IMR-90 (cell line): ENCODE measurements around the gene RLN3. TPM values are rescaled to one million over a fixed set of nuclear protein-coding genes. Genes with fewer than 3 reads are reported as not detected.

Experiments used
- ATAC-seq: fragments of 200-7000 bp; cut with Tn5 transposase; 2 replicates; pipeline ENCODE4 v1.9.1; 2020; ENCODE audit warnings: low read depth, mild to moderate bottlenecking, moderate library complexity
- BruUV-seq: library from RNA; stranded (reverse); fragments of 400-500 nt; replicated peaks from 2 replicates; lab custom pipeline; 2021; lab: Mats Ljungman, UMichigan
- CTCF ChIA-PET: fragments of 300-600 bp; formaldehyde crosslinking; extraction: SDS; loops from one replicate; lab custom pipeline; 2021; ENCODE audit warnings: antibody characterized with exemption; lab: Yijun Ruan, JAX
- POLR2A ChIA-PET: fragments of 300-600 bp; sonication (Branson Sonifier 250); formaldehyde crosslinking; loops from one replicate; lab custom pipeline; 2022; ENCODE audit warnings: antibody characterized with exemption; ENCODE audit not compliant: unreplicated experiment; lab: Charles Lee
- DNase-seq: peaks from one replicate; pipeline ENCODE4 v3.0.0; 2013
- H2AFZ ChIP-seq: replicated peaks from 2 replicates; pipeline ENCODE3; 2013; ENCODE audit warnings: low read length, mild to moderate bottlenecking; ENCODE audit not compliant: poor library complexity
- H2AK5ac ChIP-seq: 2 replicates; pipeline ENCODE4 v1.6.1; 2013; ENCODE audit warnings: low read depth, low read length, inconsistent platforms
- H2AK9ac ChIP-seq: replicated peaks from 2 replicates; pipeline ENCODE3; 2013; ENCODE audit warnings: mild to moderate bottlenecking, low read depth, low read length, moderate library complexity; ENCODE audit not compliant: poor library complexity
- H2BK120ac ChIP-seq: 2 replicates; pipeline ENCODE4 v1.6.1; 2013; ENCODE audit warnings: low read depth, low read length, inconsistent platforms
- H2BK15ac ChIP-seq: 3 replicates; pipeline ENCODE4 v1.6.1; 2013; ENCODE audit warnings: low read depth, low read length, inconsistent platforms
- H2BK20ac ChIP-seq: 2 replicates; pipeline ENCODE4 v1.6.1; 2013; ENCODE audit warnings: low read depth, mild to moderate bottlenecking, inconsistent platforms, low read length, moderate library complexity
- H2BK5ac ChIP-seq: 2 replicates; pipeline ENCODE4 v1.6.1; 2013; ENCODE audit warnings: mild to moderate bottlenecking, low read depth, low read length, inconsistent platforms; ENCODE audit not compliant: poor library complexity, severe bottlenecking
- H3K14ac ChIP-seq: replicated peaks from 2 replicates; pipeline ENCODE4 v1.6.1; 2013; ENCODE audit warnings: low read depth, low read length, inconsistent platforms
- H3K18ac ChIP-seq: 2 replicates; pipeline ENCODE4 v1.6.1; 2013; ENCODE audit warnings: low read depth, low read length, control low read depth
- H3K23ac ChIP-seq: 2 replicates; pipeline ENCODE4 v1.6.1; 2013; ENCODE audit warnings: low read depth, low read length, inconsistent platforms
- H3K27ac ChIP-seq: 2 replicates; pipeline ENCODE4 v1.5.1; 2013; ENCODE audit warnings: mild to moderate bottlenecking, control low read depth, low read length; ENCODE audit not compliant: insufficient read depth
- H3K27me3 ChIP-seq: 2 replicates; pipeline ENCODE4 v1.6.1; 2013; ENCODE audit warnings: low read length; ENCODE audit not compliant: control insufficient read depth, insufficient read depth
- H3K36me3 ChIP-seq: 2 replicates; pipeline ENCODE4 v1.6.1; 2013; ENCODE audit warnings: low read length, mixed read lengths; ENCODE audit not compliant: control insufficient read depth, insufficient read depth
- H3K4ac ChIP-seq: 2 replicates; pipeline ENCODE4 v1.6.1; 2013; ENCODE audit warnings: low read depth, low read length, inconsistent platforms
- H3K4me1 ChIP-seq: 2 replicates; pipeline ENCODE4 v1.6.1; 2013; ENCODE audit warnings: low read length, mixed read lengths; ENCODE audit not compliant: control insufficient read depth, insufficient read depth
- H3K4me2 ChIP-seq: 2 replicates; pipeline ENCODE4 v1.6.1; 2013; ENCODE audit warnings: low read depth, mild to moderate bottlenecking, control low read depth, low read length, moderate library complexity
- H3K4me3 ChIP-seq: 2 replicates; pipeline ENCODE4 v1.5.1; 2013; ENCODE audit warnings: low read depth, mild to moderate bottlenecking, control low read depth, low read length, moderate library complexity; ENCODE audit not compliant: insufficient read depth
- H3K56ac ChIP-seq: 2 replicates; pipeline ENCODE4 v1.6.1; 2013; ENCODE audit warnings: low read length, inconsistent platforms; ENCODE audit not compliant: insufficient read depth; ENCODE audit errors: extremely low read depth
- H3K79me1 ChIP-seq, 2 experiments: 2 replicates each; pipeline ENCODE4 v1.6.1; 2013; ENCODE audit warnings: low read length in 2 of 2, inconsistent platforms in 1 of 2, low read depth in 1 of 2
- H3K9ac ChIP-seq: 2 replicates; pipeline ENCODE4 v1.6.1; 2013; ENCODE audit warnings: low read depth, low read length, control low read depth
- H3K9me1 ChIP-seq: 2 replicates; pipeline ENCODE4 v1.6.1; 2013; ENCODE audit warnings: low read length, inconsistent platforms; ENCODE audit not compliant: insufficient read depth
- H3K9me3 ChIP-seq: 2 replicates; pipeline ENCODE4 v1.6.1; 2013; ENCODE audit warnings: low read length; ENCODE audit not compliant: control insufficient read depth, insufficient read depth
- H4K20me1 ChIP-seq: 2 replicates; pipeline ENCODE4 v1.6.1; 2013; ENCODE audit warnings: low read length, inconsistent platforms; ENCODE audit not compliant: insufficient read depth
- H4K5ac ChIP-seq: 2 replicates; pipeline ENCODE4 v1.6.1; 2013; ENCODE audit warnings: mild to moderate bottlenecking, low read depth, low read length, control low read depth
- H4K8ac ChIP-seq, 2 experiments: 2 replicates each; pipeline ENCODE4 v1.6.1; 2013; ENCODE audit warnings: low read depth in 2 of 2, low read length in 2 of 2, control low read depth in 1 of 2, inconsistent platforms in 1 of 2
- H4K91ac ChIP-seq: 2 replicates; pipeline ENCODE4 v1.6.1; 2013; ENCODE audit warnings: low read depth, low read length, inconsistent platforms; ENCODE audit not compliant: insufficient read depth
- BHLHE40 ChIP-seq: fragments of 150-350 bp; IDR thresholded peaks from 2 replicates; pipeline ENCODE4 v1.6.1; 2016; ENCODE audit warnings: mild to moderate bottlenecking, low read depth, low read length
- CEBPB ChIP-seq: IDR thresholded peaks from 2 replicates; pipeline ENCODE4 v1.6.1; 2012; ENCODE audit warnings: low read depth, low read length, improper control_type of control experiment
- MAFK ChIP-seq: IDR thresholded peaks from 2 replicates; pipeline ENCODE4 v1.6.1; 2012; ENCODE audit warnings: low read depth, low read length, improper control_type of control experiment
- MXI1 ChIP-seq: IDR thresholded peaks from 2 replicates; pipeline ENCODE4 v1.6.1; 2012; ENCODE audit warnings: low read depth, mild to moderate bottlenecking, low read length, moderate library complexity, borderline replicate concordance
- WGBS, 2 experiments: methylation state at CpG; one replicate each; pipeline versions ENCODE4 v1.1.5 to v1.1.7; 2013; ENCODE audit warnings: missing lambda C conversion rate in 2 of 2; ENCODE audit not compliant: insufficient read length in 1 of 2; ENCODE audit errors: extremely low coverage in 2 of 2; 5-methylcytosine and 5-hydroxymethylcytosine counted together
- dilution Hi-C: fragments of 300-500 bp; cut with HindIII; formaldehyde crosslinking; loops from one replicate; pipeline ENCODE4 v1.14.3; 2018; ENCODE audit warnings: low sequenced_read_pairs; ENCODE audit not compliant: unreplicated experiment
- in situ Hi-C: fragments of 300-500 bp; cut with MboI; formaldehyde crosslinking; loops from 3 replicates; pipeline ENCODE4 v1.14.3; 2019; ENCODE audit warnings: low sequenced_read_pairs, inconsistent platforms, mixed read lengths
- intact Hi-C: fragments of 100-400 bp; cut with micrococcal nuclease; formaldehyde crosslinking; loops from 2 replicates; pipeline ENCODE4 v1.10.0; 2022
- polyA plus RNA-seq, 3 experiments: library from polyadenylated mRNA; depleted of rRNA; stranded (reverse); fragments of >200 nt; gene quantifications; 2 replicates each; pipeline ENCODE4 v1.2.3, GENCODE V29; 2012; ENCODE audit warnings: low replicate concordance in 1 of 3
- total RNA-seq: library from RNA; depleted of rRNA; stranded (reverse); fragments of >200 nt; gene quantifications from 2 replicates; pipeline ENCODE4 v1.2.3, GENCODE V29; 2012
- TF ChIP-seq, protein P1 (sequence below): fragments of 150-350 bp; IDR thresholded peaks from 2 replicates; pipeline ENCODE4 v1.6.1; 2017; ENCODE audit warnings: mild to moderate bottlenecking, antibody characterized with exemption, low read length, low read depth

RLN3 gene
- total and polyA plus RNA-seq, 2 of the 4 experiments (the other 2 are of a cell fraction), result not detected

DNA sequence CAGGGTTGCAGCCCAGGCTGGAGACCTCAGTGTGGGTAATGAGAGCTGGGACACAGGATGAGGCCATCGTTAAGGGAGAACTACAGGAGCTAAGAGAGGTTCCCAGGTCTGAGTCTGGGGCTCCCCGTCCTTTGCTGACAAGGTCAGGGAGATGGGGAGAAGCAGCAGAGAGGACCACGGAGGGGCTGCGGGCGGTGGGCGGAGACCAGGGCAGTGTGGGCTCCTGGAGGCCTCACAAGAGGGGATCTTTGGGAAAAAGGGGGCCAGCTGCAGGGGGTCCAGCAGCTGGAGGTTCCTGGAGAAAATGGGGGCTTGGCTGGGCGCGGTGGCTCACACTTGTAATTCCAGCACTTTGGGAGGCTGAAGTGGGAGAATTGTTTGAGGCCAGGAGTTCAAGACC lies 37.9 kb upstream of the RLN3 start:
- dilution Hi-C loops (no loop called here), intact Hi-C loops (no loop called here), in situ Hi-C loops (no loop called here)
- ChIA-PET POLR2A (no interaction called here), CTCF (no interaction called here)
- Histone ChIP-seq H3K4me1 (peaks cover 10% of the 10 kb centered on the region), H2BK5ac (no peak overlapping the region), H3K23ac (no peak overlapping the region), H3K36me3 (peaks cover 19% of the 10 kb centered on the region), H3K27me3 (no peaks in the 10 kb centered on the region), H3K27ac (no peak overlapping the region), H4K20me1 (no peaks in the 10 kb centered on the region), H2BK20ac (no peak overlapping the region), H3K4me2 (no peak overlapping the region), H2BK15ac (no peak overlapping the region), H2AK9ac (no peak overlapping the region), H4K5ac (no peak overlapping the region), H3K56ac (no peak overlapping the region), H3K4me3 (no peak overlapping the region), H4K8ac (no peak overlapping the region), H3K4ac (no peak overlapping the region), H3K18ac (no peak overlapping the region), H2AFZ (no peak overlapping the region), H3K9ac (no peak overlapping the region), H3K9me3 (no peaks in the 10 kb centered on the region), H4K91ac (no peak overlapping the region), H2BK120ac (no peak overlapping the region), H2AK5ac (no peak overlapping the region), H3K79me1 (peaks cover 5 to 26% of the 10 kb centered on the region in 2 experiments; a peak in 3 of 4 replicates), H3K14ac (no peak overlapping the region), H3K9me1 (peaks cover 18% of the 10 kb centered on the region)
- DNase-seq (no peak), ATAC-seq (no peak)
- 97% methylated on average over 6 of the region's 8 CpGs; no CpG with 5 or more reads in 1 of the 2 experiments for WGBS, 2 experiments
- TF ChIP-seq CEBPB (no peak), MXI1 (no peak), BHLHE40 (no peak), MAFK (no peak)
- TF ChIP-seq, protein P1, sequence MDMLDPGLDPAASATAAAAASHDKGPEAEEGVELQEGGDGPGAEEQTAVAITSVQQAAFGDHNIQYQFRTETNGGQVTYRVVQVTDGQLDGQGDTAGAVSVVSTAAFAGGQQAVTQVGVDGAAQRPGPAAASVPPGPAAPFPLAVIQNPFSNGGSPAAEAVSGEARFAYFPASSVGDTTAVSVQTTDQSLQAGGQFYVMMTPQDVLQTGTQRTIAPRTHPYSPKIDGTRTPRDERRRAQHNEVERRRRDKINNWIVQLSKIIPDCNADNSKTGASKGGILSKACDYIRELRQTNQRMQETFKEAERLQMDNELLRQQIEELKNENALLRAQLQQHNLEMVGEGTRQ, result no peak
- BruUV-seq, result no TSS peak
